HFF-Myc (cell line): ENCODE data around the gene SAE1.

Source experiments
- DNase-seq: peaks from one replicate; pipeline ENCODE4 v3.0.0-alpha.2; 2011; ENCODE audit warnings: low read depth; ENCODE audit errors: extremely low read depth
- H3K4me3 ChIP-seq: replicated peaks from 2 replicates; pipeline ENCODE4 v1.5.1; 2011; ENCODE audit warnings: low read depth, mild to moderate bottlenecking, control low read depth, low read length
- CTCF ChIP-seq: IDR thresholded peaks from 2 replicates; pipeline ENCODE4 v1.5.1; 2012; ENCODE audit warnings: mild to moderate bottlenecking, low read depth, low read length, control low read depth; ENCODE audit errors: missing control alignments

Gene SAE1

GRCh38 chr19:47105874-47106273 lies 24.8 kb upstream of the SAE1 start:
- no peak for TF ChIP-seq CTCF
- no peak overlapping the region for H3K4me3 ChIP-seq
- no peak for DNase-seq

- H3K4me3 ChIP-seq: no peak overlapping the region
- no peak for DNase-seq
- no peak for TF ChIP-seq CTCF
These were observed 23.8 kb upstream of the SAE1 start for GRCh38 chr19:47106821-47107201.

GRCh38 chr19:47107202-47107952 lies 23.3 kb upstream of the SAE1 start:
- TF ChIP-seq CTCF: no peak
- no peak overlapping the region for H3K4me3 ChIP-seq
- DNase-seq: no peak

- TF ChIP-seq CTCF: no peak
- H3K4me3 ChIP-seq: peak overlapping the region; percentile 18
- no peak for DNase-seq
These were observed 22.5 kb upstream of the SAE1 start for GRCh38 chr19:47107953-47108746.

- DNase-seq: no peak
- TF ChIP-seq CTCF: no peak
- peak overlapping the region; percentile 97 for H3K4me3 ChIP-seq
These were observed 21.5 kb upstream of the SAE1 start for GRCh38 chr19:47109177-47109540.

- H3K4me3 ChIP-seq: peak overlapping the region; percentile 97
- peak; percentile 64 for DNase-seq
- no peak for TF ChIP-seq CTCF
These were observed 20.9 kb upstream of the SAE1 start for GRCh38 chr19:47109541-47110375.
